Common myeloid progenitor, CD34-positive (primary cell): Measurements from ENCODE around the gene CINP.
A peak's percentile ranks its signal among the peaks of the same experiment; 100 is the strongest.
"Not testable (repeated sequence)": the region's sequence is repeated elsewhere in the genome, so short reads cannot be mapped to it uniquely, and the experiment has no call there.

Source experiments
- CTCF ChIA-PET: fragments of 350-600 bp; sonication (Branson Sonifier 250); formaldehyde crosslinking; loops from one replicate; lab custom pipeline; 2021; ENCODE audit warnings: antibody characterized with exemption; lab: Charles Lee
- POLR2A ChIA-PET: fragments of 350-600 bp; sonication (Branson Sonifier 250); formaldehyde crosslinking; loops from one replicate; lab custom pipeline; 2021; ENCODE audit warnings: antibody characterized with exemption; lab: Charles Lee
- DNase-seq, 3 donors: peaks; one replicate each; pipeline versions ENCODE4 v3.0.0 to v3.0.0-alpha.2; 2013
- H3K27ac ChIP-seq, 2 experiments: 1 replicate in 1 of 2; 2 replicates in 1 of 2; pipeline ENCODE4 v1.7.0; 2013; ENCODE audit warnings: inconsistent platforms in 2 of 2, low read length in 2 of 2, mild to moderate bottlenecking in 2 of 2, low read depth in 1 of 2, moderate library complexity in 1 of 2; ENCODE audit not compliant: severe bottlenecking in 2 of 2, insufficient read depth in 1 of 2, poor library complexity in 1 of 2
- H3K27me3 ChIP-seq, 5 experiments: replicated peaks in 2 of 5; 1 replicate in 3 of 5; 2 replicates in 2 of 5; pipeline versions ENCODE4 v1.6.1 to v1.7.0; 2013; ENCODE audit warnings: low read length in 4 of 5, mild to moderate bottlenecking in 2 of 5, moderate library complexity in 2 of 5, inconsistent platforms in 1 of 5; ENCODE audit not compliant: insufficient read depth in 5 of 5, control insufficient read depth in 4 of 5
- H3K36me3 ChIP-seq, 4 experiments: 1 replicate in 2 of 4; 2 replicates in 2 of 4; pipeline versions ENCODE4 v1.6.1 to v1.7.0; 2013; ENCODE audit warnings: low read length in 3 of 4, control low read depth in 1 of 4, mild to moderate bottlenecking in 1 of 4; ENCODE audit not compliant: control insufficient read depth in 4 of 4, insufficient read depth in 4 of 4
- H3K4me1 ChIP-seq, 4 experiments: 1 replicate in 3 of 4; 2 replicates in 1 of 4; pipeline versions ENCODE4 v1.6.1 to v1.7.1; 2013; ENCODE audit warnings: low read length in 3 of 4, mild to moderate bottlenecking in 3 of 4, control low read depth in 1 of 4, inconsistent platforms in 1 of 4, moderate library complexity in 1 of 4; ENCODE audit not compliant: control insufficient read depth in 4 of 4, insufficient read depth in 4 of 4; ENCODE audit errors: control extremely low read depth in 1 of 4
- H3K4me3 ChIP-seq, 7 experiments: 1 replicate in 4 of 7; 2 replicates in 3 of 7; pipeline versions ENCODE4 v1.5.1 to v1.7.0; 2013; ENCODE audit warnings: mild to moderate bottlenecking in 7 of 7, low read length in 6 of 7, moderate library complexity in 6 of 7, inconsistent platforms in 2 of 7, low read depth in 2 of 7, control low read depth in 1 of 7; ENCODE audit not compliant: insufficient read depth in 4 of 7, control insufficient read depth in 1 of 7; ENCODE audit errors: extremely low read depth in 1 of 7
- H3K9me3 ChIP-seq, 5 experiments: 1 replicate in 4 of 5; 2 replicates in 1 of 5; pipeline versions ENCODE4 v1.6.1 to v1.7.1; 2013; ENCODE audit warnings: low read length in 4 of 5, mild to moderate bottlenecking in 2 of 5, inconsistent platforms in 1 of 5, low read depth in 1 of 5, moderate library complexity in 1 of 5; ENCODE audit not compliant: control insufficient read depth in 4 of 5, insufficient read depth in 2 of 5; ENCODE audit errors: control extremely low read depth in 1 of 5
- WGBS: methylation state at CpG from one replicate; pipeline ENCODE4 v1.1.5; 2013; ENCODE audit not compliant: insufficient coverage; 5-methylcytosine and 5-hydroxymethylcytosine counted together

CINP gene

GRCh38 chr14:102314242-102315011, 48.3 kb downstream of the CINP start:
- peaks cover 0 to 41% (median 34%) of the 10 kb centered on the region in 4 experiments for H3K4me1 ChIP-seq
- H3K27ac ChIP-seq: no peak overlapping the region
- H3K36me3 ChIP-seq: no peaks in the 10 kb centered on the region
- H3K27me3 ChIP-seq: no peaks in the 10 kb centered on the region
- POLR2A ChIA-PET: interaction anchor here (0.7 to 1.2 kb wide), 2 partner anchors 9 to 78 kb away, joined by 3 to 5 read pairs; partner anchors contain the start of gene MOK
- H3K9me3 ChIP-seq: no peaks in the 10 kb centered on the region
- peak; percentile 77 to 86 (median 85) for DNase-seq
- WGBS: under 1% methylated on average over 38 of the region's 52 CpGs
- CTCF ChIA-PET: interaction anchor here (0.6 to 5.9 kb wide), 25 partner anchors 8 to 266 kb away, joined by 3 to 34 read pairs (median 4); partner anchors contain the start of gene MOK
- peak overlapping the region; percentile 41 to 86 (median 72) for H3K4me3 ChIP-seq

- H3K4me1 ChIP-seq: peaks cover 4 to 9% (median 6%) of the 10 kb centered on the region in 4 experiments
- no peaks in the 10 kb centered on the region for H3K36me3 ChIP-seq
- WGBS: under 1% methylated on average over 44 of the region's 53 CpGs
- ChIA-PET CTCF (interaction anchor here (0.6 to 3.1 kb wide), 7 partner anchors 10 to 457 kb away, joined by 3 to 22 read pairs (median 4); partner anchors contain the start of gene ZNF839), POLR2A (interaction anchor here (0.6 to 1.2 kb wide), 4 partner anchors 10 to 216 kb away, joined by 3 to 5 read pairs (median 4); no protein-coding TSS in a partner anchor)
- peak within 1 kb of the TSS; percentile 87 to 96 for H3K27ac ChIP-seq
- peak within 1 kb of the TSS; percentile 32 to 95 (median 82) for H3K4me3 ChIP-seq
- DNase-seq: peak; percentile 97 to 98 (median 97)
- no peaks in the 10 kb centered on the region for H3K27me3 ChIP-seq
- H3K9me3 ChIP-seq: no peaks in the 10 kb centered on the region
Measured at GRCh38 chr14:102304611-102305506, 57.8 kb downstream of the CINP start, which contains the start of gene MOK. Gene MOK (minus strand): TSS chr14:102305164. CDS start chr14:102304968, 196 bp downstream.

GRCh38 chr14:102303664-102304063, 59.0 kb downstream of the CINP start:
- no CpG with 5 or more reads among the region's 3 CpGs for whole genome bisulfite sequencing
- no peak for DNase-seq
- ChIA-PET POLR2A (interaction anchor here (0.6 kb wide), 1 partner anchor 13 kb away, joined by 3 read pairs; no protein-coding TSS in a partner anchor), CTCF (interaction anchor here (0.9 to 3.1 kb wide), 2 partner anchors 11 to 20 kb away, joined by 3 to 22 read pairs; no protein-coding TSS in a partner anchor)
- Histone ChIP-seq H3K27me3 (no peaks in the 10 kb centered on the region), H3K9me3 (no peaks in the 10 kb centered on the region), H3K4me3 (no peak overlapping the region), H3K4me1 (peaks cover 4 to 9% (median 6%) of the 10 kb centered on the region in 4 experiments), H3K36me3 (no peaks in the 10 kb centered on the region), H3K27ac (no peak overlapping the region)

GRCh38 chr14:102298303-102299070, 64.2 kb downstream of the CINP start:
- H3K27ac ChIP-seq, H3K4me1 ChIP-seq, H3K4me3 ChIP-seq, H3K9me3 ChIP-seq, H3K27me3 ChIP-seq, H3K36me3 ChIP-seq, POLR2A ChIA-PET: not testable (repeated sequence)
- peak in 2 of 3 donors; percentile 76 to 87 for DNase-seq
- WGBS: 58% methylated on average over 9 of the region's 12 CpGs
- CTCF ChIA-PET: interaction anchor here (0.6 to 2.6 kb wide), 4 partner anchors 10 to 17 kb away, joined by 3 to 8 read pairs (median 4); no protein-coding TSS in a partner anchor
